GM23338 (cell line): ENCODE data around the gene NETO2. TPM values are rescaled to one million over a fixed set of nuclear protein-coding genes. Genes with fewer than 3 reads are reported as not detected.

Experiments used
- ATAC-seq: fragments of 200-7000 bp; cut with Tn5 transposase; 3 replicates; pipeline ENCODE4 v1.9.1; 2020
- DNase-seq: peaks from one replicate; pipeline ENCODE4 v3.0.0-alpha.2; 2015; ENCODE audit warnings: low spot score
- H2AFZ ChIP-seq: fragments of 200-600 bp; sonication (generic); 2 replicates; pipeline ENCODE4 v1.8.0; 2016; ENCODE audit warnings: antibody characterized with exemption, mild to moderate bottlenecking, moderate library complexity
- H3F3A ChIP-seq: fragments of 200-600 bp; sonication (generic); replicated peaks from 2 replicates; pipeline ENCODE4 v1.8.0; 2017; ENCODE audit warnings: antibody characterized with exemption, mixed run types, low read depth
- H3K27ac ChIP-seq: fragments of 200-600 bp; sonication (generic); 2 replicates; pipeline ENCODE4 v1.6.1; 2016; ENCODE audit warnings: low read depth
- H3K27me3 ChIP-seq: fragments of 200-600 bp; sonication (generic); 2 replicates; pipeline ENCODE4 v1.8.0; 2016; ENCODE audit warnings: mild to moderate bottlenecking, mixed run types, moderate library complexity; ENCODE audit not compliant: insufficient read depth
- H3K36me3 ChIP-seq: fragments of 200-600 bp; sonication (generic); 2 replicates; pipeline ENCODE4 v1.8.0; 2016; ENCODE audit warnings: mild to moderate bottlenecking; ENCODE audit not compliant: insufficient read depth
- H3K4me1 ChIP-seq: fragments of 200-600 bp; sonication (generic); 2 replicates; pipeline ENCODE4 v1.8.0; 2016; ENCODE audit warnings: mild to moderate bottlenecking, moderate library complexity; ENCODE audit not compliant: insufficient read depth
- H3K4me2 ChIP-seq: fragments of 200-600 bp; sonication (generic); 2 replicates; pipeline ENCODE4 v1.7.1; 2017; ENCODE audit warnings: mixed run types
- H3K4me3 ChIP-seq: fragments of 200-600 bp; sonication (generic); 2 replicates; pipeline ENCODE4 v1.6.1; 2016; ENCODE audit warnings: mixed run types
- H3K79me2 ChIP-seq: fragments of 200-600 bp; sonication (generic); replicated peaks from 2 replicates; pipeline ENCODE4 v1.8.0; 2017; ENCODE audit warnings: mild to moderate bottlenecking; ENCODE audit not compliant: insufficient read depth
- H3K9me2 ChIP-seq: fragments of 200-600 bp; sonication (generic); 2 replicates; pipeline ENCODE4 v1.8.0; 2017; ENCODE audit not compliant: insufficient read depth
- H4K20me1 ChIP-seq: fragments of 200-600 bp; sonication (generic); replicated peaks from 2 replicates; pipeline ENCODE4 v1.8.0; 2017; ENCODE audit warnings: mild to moderate bottlenecking; ENCODE audit not compliant: insufficient read depth
- H3K27ac Mint-ChIP-seq: 2 replicates; pipeline ENCODE4 v1.8.0; 2020; ENCODE audit warnings: inconsistent platforms, mild to moderate bottlenecking, moderate library complexity, mixed read lengths
- H3K27me3 Mint-ChIP-seq: 3 replicates; pipeline ENCODE4 v1.8.0; 2022; ENCODE audit warnings: low read depth, mild to moderate bottlenecking, moderate library complexity, mixed read lengths, inconsistent platforms; ENCODE audit not compliant: insufficient read depth, poor library complexity
- H3K36me3 Mint-ChIP-seq: 3 replicates; pipeline ENCODE4 v1.8.0; 2021; ENCODE audit warnings: low read depth, mild to moderate bottlenecking, inconsistent platforms, moderate library complexity, mixed read lengths
- H3K4me1 Mint-ChIP-seq: 3 replicates; pipeline ENCODE4 v1.8.0; 2020; ENCODE audit warnings: mild to moderate bottlenecking, inconsistent platforms, mixed read lengths
- H3K4me3 Mint-ChIP-seq: 3 replicates; pipeline ENCODE4 v1.8.0; 2021; ENCODE audit warnings: moderate library complexity, mild to moderate bottlenecking, inconsistent platforms, mixed read lengths
- H3K9me3 Mint-ChIP-seq: 3 replicates; pipeline ENCODE4 v1.8.0; 2020; ENCODE audit warnings: moderate library complexity, mild to moderate bottlenecking, inconsistent platforms, mixed read lengths
- CREB1 ChIP-seq: fragments of 250-450 bp; sonication (Bioruptor Pico); IDR thresholded peaks from 2 replicates; pipeline ENCODE4 v1.5.0; 2020; ENCODE audit warnings: low read depth, mild to moderate bottlenecking, moderate library complexity
- CTCF ChIP-seq, 2 experiments: fragments of 200-600 bp in 1 of 2; sonication (generic) in 1 of 2; conservative IDR thresholded peaks; 2 replicates each; pipeline versions ENCODE4 v1.5.1 to v1.6.1; 2016 to 2017; ENCODE audit warnings: antibody characterized with exemption in 2 of 2, low read depth in 2 of 2, mild to moderate bottlenecking in 2 of 2, moderate library complexity in 1 of 2
- ETS1 ChIP-seq: IDR thresholded peaks from 2 replicates; pipeline ENCODE4 v1.6.1; 2016; ENCODE audit warnings: antibody characterized with exemption
- EZH2 ChIP-seq: fragments of 200-600 bp; sonication (generic); IDR thresholded peaks from one replicate; pipeline ENCODE4 v1.8.0; 2017; ENCODE audit warnings: antibody characterized with exemption, mild to moderate bottlenecking, low read depth; ENCODE audit not compliant: unreplicated experiment
- EZH2phosphoT487 ChIP-seq: fragments of 200-600 bp; sonication (generic); IDR thresholded peaks from one replicate; pipeline ENCODE4 v1.8.1; 2018; ENCODE audit warnings: antibody characterized with exemption; ENCODE audit not compliant: unreplicated experiment
- JUNB ChIP-seq: IDR thresholded peaks from one replicate; pipeline ENCODE4 v1.6.1; 2016; ENCODE audit warnings: antibody characterized with exemption; ENCODE audit not compliant: unreplicated experiment
- NANOG ChIP-seq: IDR thresholded peaks from 2 replicates; pipeline ENCODE4 v1.6.1; 2016; ENCODE audit warnings: antibody characterized with exemption, borderline replicate concordance
- POLR2AphosphoS5 ChIP-seq: IDR thresholded peaks from 2 replicates; pipeline ENCODE4 v1.6.1; 2016; ENCODE audit warnings: antibody characterized with exemption, low read depth
- REST ChIP-seq: IDR thresholded peaks from one replicate; pipeline ENCODE4 v1.6.1; 2018; ENCODE audit warnings: antibody characterized with exemption; ENCODE audit not compliant: unreplicated experiment
- STAT1 ChIP-seq: IDR thresholded peaks from one replicate; pipeline ENCODE4 v1.6.1; 2016; ENCODE audit warnings: antibody characterized with exemption; ENCODE audit not compliant: unreplicated experiment
- ZNF114 ChIP-seq: fragments of 250-450 bp; sonication (Bioruptor Pico); IDR thresholded peaks from 2 replicates; pipeline ENCODE4 v1.5.0; 2020; ENCODE audit warnings: mild to moderate bottlenecking, moderate library complexity
- ZNF331 ChIP-seq: fragments of 250-450 bp; sonication (Bioruptor Pico); IDR thresholded peaks from 2 replicates; pipeline ENCODE4 v1.5.0; 2020; ENCODE audit warnings: low read depth, mild to moderate bottlenecking, moderate library complexity
- ZNF462 ChIP-seq: fragments of 250-450 bp; sonication (Bioruptor Pico); IDR thresholded peaks from 2 replicates; pipeline ENCODE4 v1.5.0; 2020; ENCODE audit warnings: mild to moderate bottlenecking, moderate library complexity
- polyA plus RNA-seq: library from polyadenylated mRNA; unstranded; fragments of >200 nt; fragmentation: Nextera tagmentation; extraction: Ambion mirVana; gene quantifications from 2 replicates; pipeline ENCODE4 v1.2.1, GENCODE V29; 2016
- total RNA-seq: library from RNA; depleted of rRNA; stranded (reverse); fragments of >200 nt; shearing (Covaris generic); gene quantifications from 2 replicates; pipeline ENCODE4 v1.2.3, GENCODE V29; 2014

The NETO2 gene
- total and polyA plus RNA-seq, 2 experiments from 2014 or later, result 6.6 to 10.6 TPM

GRCh38 chr16:47158992-47159391 lies 15.2 kb upstream of the NETO2 start:
- no peaks in the 10 kb centered on the region for H3K27me3 ChIP-seq
- H3F3A ChIP-seq, result no peaks in the 10 kb centered on the region
- H3K4me1 Mint-ChIP-seq, result no peaks in the 10 kb centered on the region
- no peak overlapping the region for H3K4me3 Mint-ChIP-seq
- H3K36me3 ChIP-seq, result no peaks in the 10 kb centered on the region
- no peak for ATAC-seq
- no peaks in the 10 kb centered on the region for H4K20me1 ChIP-seq
- H2AFZ ChIP-seq, result no peak overlapping the region
- H3K4me3 ChIP-seq, result no peak overlapping the region
- H3K79me2 ChIP-seq, result no peaks in the 10 kb centered on the region
- no peaks in the 10 kb centered on the region for H3K27me3 Mint-ChIP-seq
- H3K27ac Mint-ChIP-seq, result no peak overlapping the region
- no peak for DNase-seq
- H3K4me1 ChIP-seq, result 0 out of 2 replicates have a peak, but pooled peaks cover under 1% of the 10 kb centered on the region
- TF ChIP-seq EZH2, result no peak
- TF ChIP-seq POLR2AphosphoS5, result no peak
- TF ChIP-seq ZNF462 (CRISPR knock-in tag), result no peak
- no peak for TF ChIP-seq CREB1
- TF ChIP-seq EZH2phosphoT487, result no peak
- TF ChIP-seq NANOG, result no peak
- TF ChIP-seq ZNF114, result no peak
- TF ChIP-seq CTCF (conservative IDR thresholded peaks at IDR 0.05; ENCODE audit: low read depth in 2 of 2), result no peak
- TF ChIP-seq JUNB, result no peak
- no peak for TF ChIP-seq REST
- TF ChIP-seq ETS1, result no peak
- no peak for TF ChIP-seq ZNF331 (CRISPR knock-in tag)
- TF ChIP-seq STAT1, result no peak
- peaks cover 2% of the 10 kb centered on the region; the same call in 2 of the 3 replicates for H3K36me3 Mint-ChIP-seq
- H3K9me3 Mint-ChIP-seq, result no peaks in the 10 kb centered on the region
- H3K9me2 ChIP-seq, result no peaks in the 10 kb centered on the region
- H3K27ac ChIP-seq, result no peak overlapping the region
- no peak overlapping the region for H3K4me2 ChIP-seq
